Measurements from ENCODE around the gene BSG.
"Not testable (repeated sequence)": the region's sequence is repeated elsewhere in the genome, so short reads cannot be mapped to it uniquely, and the experiment has no call there.

The BSG gene

DNA sequence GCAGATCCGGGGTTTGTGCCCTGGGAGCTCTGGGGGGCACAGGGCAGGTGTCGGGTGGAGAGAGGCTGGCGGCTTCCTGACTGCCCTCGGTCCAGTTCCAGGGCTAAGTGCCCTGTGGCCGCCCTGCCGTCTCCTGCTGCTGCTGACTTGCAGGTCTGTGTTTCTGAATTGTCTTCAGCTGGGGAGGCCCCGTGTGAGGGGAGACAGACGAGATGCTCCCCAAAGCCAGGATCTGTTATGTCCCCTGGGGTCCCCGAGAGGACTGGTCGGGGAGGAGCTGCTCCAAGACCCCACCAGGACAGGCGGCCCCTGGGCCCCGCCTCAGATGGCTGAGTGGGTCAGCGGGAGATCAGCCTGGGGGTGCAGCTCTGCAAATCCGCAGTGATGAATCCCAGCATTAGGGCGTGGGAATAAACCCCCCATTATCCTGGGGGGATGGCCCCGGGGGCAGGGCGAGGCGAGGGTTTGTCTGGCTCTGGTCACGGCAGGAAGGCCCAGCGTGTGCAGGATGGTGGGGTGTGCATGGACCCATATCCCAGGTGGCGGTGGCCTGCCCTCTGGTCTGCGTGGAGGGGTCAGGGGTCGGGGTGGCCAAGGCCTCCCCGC lies 22.0 kb downstream of the BSG start:
- peaks cover 36% of the 10 kb centered on the region for H3K27me3 ChIP-seq (ENCODE audit: insufficient read depth, low read length)

DNA sequence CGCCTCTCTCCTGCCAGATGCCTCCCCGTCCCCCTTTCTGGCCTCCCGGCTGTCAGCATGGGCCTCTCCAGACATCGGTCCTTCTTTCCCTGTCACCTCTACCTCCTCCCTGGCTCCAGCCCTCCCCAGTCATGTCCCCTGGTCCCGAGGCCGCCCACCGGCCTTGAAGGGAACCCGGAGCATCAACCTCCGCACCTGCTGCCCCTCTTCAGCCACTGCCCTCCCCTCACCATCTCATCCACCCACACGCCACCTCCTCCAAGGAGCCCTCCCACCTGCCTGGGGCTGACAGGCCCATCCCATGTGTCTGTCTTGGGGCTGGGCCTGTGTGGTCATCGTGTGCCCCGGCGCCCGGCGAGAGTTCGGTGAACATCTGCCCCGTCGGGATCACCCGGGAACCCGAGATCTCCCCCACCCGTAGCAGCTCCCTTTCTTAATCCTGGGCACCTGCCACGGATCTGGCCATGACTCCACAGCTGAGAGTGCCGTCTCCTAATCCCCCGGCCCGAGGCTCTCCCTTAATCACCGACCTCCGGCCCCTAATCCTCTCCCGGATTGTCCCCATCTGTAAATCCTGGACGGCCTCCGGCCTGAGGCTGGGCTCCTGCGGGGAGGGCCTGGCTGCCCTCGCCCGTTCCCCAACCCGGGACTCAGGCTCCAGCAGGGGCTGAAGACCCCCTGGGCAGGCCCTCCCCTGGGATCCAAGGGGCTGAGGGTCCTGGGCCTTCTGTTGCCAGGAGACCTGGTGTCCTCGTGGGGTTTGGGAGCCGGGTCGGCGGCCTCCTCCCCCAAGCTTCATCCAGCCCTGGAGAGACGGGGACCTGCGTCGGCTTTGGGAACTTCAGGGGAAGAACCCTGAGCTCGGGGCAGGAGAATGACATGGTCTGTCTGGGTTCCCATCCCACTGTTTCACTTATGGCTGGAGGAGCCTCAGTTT lies 23.2 kb downstream of the BSG start:
- no peak overlapping the region for H3K4me3 ChIP-seq (ENCODE audit: low read length)
- no peaks in the 10 kb centered on the region for H3K36me3 ChIP-seq (ENCODE audit: insufficient read depth, low read depth, low read length)
- no peak overlapping the region for H3K27ac ChIP-seq (ENCODE audit: low read length)
- H3K27me3 ChIP-seq (ENCODE audit: insufficient read depth, low read length): peaks cover 30% of the 10 kb centered on the region
- H3K9ac ChIP-seq (ENCODE audit: low read depth, low read length): no peak overlapping the region
- no peaks in the 10 kb centered on the region for H3K9me3 ChIP-seq (ENCODE audit: insufficient read depth, low read depth, low read length)
- no peaks in the 10 kb centered on the region for H3K4me1 ChIP-seq (ENCODE audit: insufficient read depth, low read length)

More for the DNA sequence above, 22.0 kb downstream of the BSG start:
- no peak overlapping the region for H3K4me3 ChIP-seq (ENCODE audit: low read length)
- no peaks in the 10 kb centered on the region for H3K36me3 ChIP-seq (ENCODE audit: insufficient read depth, low read depth, low read length)
- no peak overlapping the region for H3K27ac ChIP-seq (ENCODE audit: low read length)
- H3K9ac ChIP-seq (ENCODE audit: low read depth, low read length): no peak overlapping the region
- no peaks in the 10 kb centered on the region for H3K9me3 ChIP-seq (ENCODE audit: insufficient read depth, low read depth, low read length)
- H3K4me1 ChIP-seq (ENCODE audit: insufficient read depth, low read length): no peaks in the 10 kb centered on the region

DNA sequence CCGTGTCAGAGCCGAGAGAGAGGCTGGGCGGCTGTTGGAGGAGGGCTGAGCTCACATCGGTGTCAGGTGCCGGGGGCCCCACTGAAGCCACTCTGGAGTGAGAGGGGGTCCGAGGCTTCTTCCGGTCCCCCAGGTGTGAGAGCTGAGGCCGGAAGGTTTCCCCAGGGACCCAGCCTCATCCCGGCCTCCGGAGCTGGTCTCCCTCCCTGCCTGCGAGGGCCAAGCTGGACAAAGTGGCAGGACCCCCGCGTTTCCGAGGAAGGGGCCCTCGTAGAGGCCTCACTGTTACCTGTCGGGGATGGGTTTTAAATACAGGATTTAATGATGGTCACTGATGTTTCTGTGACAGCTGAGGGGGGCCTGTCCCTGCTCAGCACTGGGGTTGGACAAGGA lies 23.9 kb downstream of the BSG start:
- Histone ChIP-seq H3K4me3 (ENCODE audit: low read length) (no peak overlapping the region), H3K9me3 (ENCODE audit: insufficient read depth, low read depth, low read length) (no peaks in the 10 kb centered on the region), H3K27ac (ENCODE audit: low read length) (no peak overlapping the region), H3K36me3 (ENCODE audit: insufficient read depth, low read depth, low read length) (no peaks in the 10 kb centered on the region), H3K4me1 (ENCODE audit: insufficient read depth, low read length) (no peaks in the 10 kb centered on the region), H3K27me3 (ENCODE audit: insufficient read depth, low read length) (peaks cover 24% of the 10 kb centered on the region), H3K9ac (ENCODE audit: low read depth, low read length) (no peak overlapping the region)

DNA sequence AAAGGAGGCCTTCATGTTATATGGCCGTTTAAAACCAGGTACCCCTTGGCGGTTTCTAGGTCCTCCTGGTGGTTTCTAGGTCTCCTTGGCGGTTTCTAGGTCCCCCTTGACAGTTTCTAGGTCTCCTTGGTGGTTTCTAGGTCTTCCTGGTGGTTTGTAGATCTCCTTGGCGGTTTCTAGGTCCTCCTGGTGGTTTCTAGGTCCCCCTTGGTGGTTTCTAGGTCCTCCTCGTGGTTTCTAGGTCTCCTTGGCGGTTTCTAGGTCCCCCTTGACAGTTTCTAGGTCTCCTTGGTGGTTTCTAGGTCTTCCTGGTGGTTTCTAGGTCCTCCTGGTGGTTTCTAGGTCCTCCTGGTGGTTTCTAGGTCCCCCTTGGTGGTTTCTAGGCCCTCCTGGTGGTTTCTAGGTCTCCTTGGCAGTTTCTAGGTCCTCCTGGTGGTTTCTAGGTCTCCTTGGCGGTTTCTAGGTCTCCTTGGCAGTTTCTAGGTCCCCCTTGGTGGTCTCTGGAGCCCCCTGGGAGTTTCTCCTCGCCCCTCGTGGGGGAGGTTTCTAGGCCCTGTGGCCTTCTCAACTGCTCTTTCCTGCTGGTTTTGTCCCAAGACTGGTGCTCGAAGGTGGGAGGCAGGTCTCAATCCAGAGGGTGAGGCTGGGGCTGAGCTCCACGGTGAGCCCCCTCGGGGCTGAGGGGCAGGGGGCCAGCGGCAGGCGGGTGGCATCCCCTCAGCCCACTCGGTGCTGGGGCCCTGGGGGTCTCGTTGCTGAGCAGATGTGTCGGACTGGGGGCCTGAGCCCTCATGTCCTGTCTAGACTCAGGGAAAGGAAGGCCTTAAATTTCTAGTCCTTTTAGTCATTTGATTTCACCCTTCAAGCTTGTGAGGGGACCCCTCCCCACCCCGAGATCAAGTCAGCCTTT lies 25.3 kb downstream of the BSG start:
- Histone ChIP-seq H3K4me1 (ENCODE audit: insufficient read depth, low read length) (no peaks in the 10 kb centered on the region), H3K4me3 (ENCODE audit: low read length) (no peak overlapping the region), H3K9me3 (ENCODE audit: insufficient read depth, low read depth, low read length) (no peaks in the 10 kb centered on the region), H3K36me3 (ENCODE audit: insufficient read depth, low read depth, low read length) (no peaks in the 10 kb centered on the region), H3K27ac (ENCODE audit: low read length) (no peak overlapping the region), H3K9ac (ENCODE audit: low read depth, low read length) (no peak overlapping the region), H3K27me3 (ENCODE audit: insufficient read depth, low read length) (peaks cover 10% of the 10 kb centered on the region)

DNA sequence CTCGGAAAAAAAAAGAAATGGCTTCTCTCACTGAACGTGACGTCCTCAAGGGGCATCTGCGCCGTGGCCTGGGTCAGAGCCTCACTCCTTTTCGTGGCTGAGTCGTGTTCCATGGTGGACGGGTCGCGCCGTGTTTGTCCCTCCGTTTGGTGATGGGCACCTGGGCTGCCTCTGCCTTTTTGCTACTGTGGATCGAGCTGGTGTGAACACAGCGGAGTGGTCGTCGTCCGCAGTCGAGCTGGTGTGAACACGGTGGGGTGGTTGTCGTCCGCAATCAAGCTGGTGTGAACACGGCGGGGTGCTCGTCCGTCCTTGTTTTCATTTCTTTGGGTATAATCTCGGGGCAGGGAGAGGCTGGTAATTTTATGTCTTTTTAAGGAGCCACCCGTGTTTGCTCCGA lies 28.9 kb downstream of the BSG start:
- Histone ChIP-seq H3K4me3 (ENCODE audit: low read length) (no peak overlapping the region), H3K9ac (ENCODE audit: low read depth, low read length) (no peak overlapping the region)

DNA sequence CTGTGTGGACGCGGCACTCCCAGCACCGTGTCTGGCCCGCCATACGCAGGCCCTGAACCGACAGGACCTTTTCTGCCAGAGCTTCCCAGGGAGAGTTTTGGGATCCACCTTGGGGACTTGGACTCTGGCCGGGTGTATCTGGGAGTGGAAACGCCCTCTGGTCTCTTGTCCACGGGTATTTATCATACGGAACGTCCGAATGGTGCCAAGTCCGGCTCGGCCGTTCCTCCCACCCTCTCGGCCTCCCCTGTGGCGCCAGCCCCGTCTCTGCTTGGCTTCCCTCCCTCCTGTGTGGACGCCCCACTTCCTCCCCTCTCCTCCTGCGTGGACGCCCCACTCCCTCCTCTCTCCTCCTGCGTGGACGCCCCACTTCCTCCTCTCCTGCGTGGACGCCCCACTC lies 29.4 kb downstream of the BSG start:
- H3K4me1 ChIP-seq (ENCODE audit: insufficient read depth, low read length): no peaks in the 10 kb centered on the region

More for the DNA sequence above, 28.9 kb downstream of the BSG start:
- H3K27ac ChIP-seq (ENCODE audit: low read length): no peak overlapping the region
- no peaks in the 10 kb centered on the region; the same call in 1 of the 2 replicates for H3K9me3 ChIP-seq (ENCODE audit: insufficient read depth, low read depth, low read length)
- H3K27me3 ChIP-seq (ENCODE audit: insufficient read depth, low read length): no peaks in the 10 kb centered on the region
- H3K36me3 ChIP-seq (ENCODE audit: insufficient read depth, low read depth, low read length): no peaks in the 10 kb centered on the region
- no peaks in the 10 kb centered on the region for H3K4me1 ChIP-seq (ENCODE audit: insufficient read depth, low read length)

DNA sequence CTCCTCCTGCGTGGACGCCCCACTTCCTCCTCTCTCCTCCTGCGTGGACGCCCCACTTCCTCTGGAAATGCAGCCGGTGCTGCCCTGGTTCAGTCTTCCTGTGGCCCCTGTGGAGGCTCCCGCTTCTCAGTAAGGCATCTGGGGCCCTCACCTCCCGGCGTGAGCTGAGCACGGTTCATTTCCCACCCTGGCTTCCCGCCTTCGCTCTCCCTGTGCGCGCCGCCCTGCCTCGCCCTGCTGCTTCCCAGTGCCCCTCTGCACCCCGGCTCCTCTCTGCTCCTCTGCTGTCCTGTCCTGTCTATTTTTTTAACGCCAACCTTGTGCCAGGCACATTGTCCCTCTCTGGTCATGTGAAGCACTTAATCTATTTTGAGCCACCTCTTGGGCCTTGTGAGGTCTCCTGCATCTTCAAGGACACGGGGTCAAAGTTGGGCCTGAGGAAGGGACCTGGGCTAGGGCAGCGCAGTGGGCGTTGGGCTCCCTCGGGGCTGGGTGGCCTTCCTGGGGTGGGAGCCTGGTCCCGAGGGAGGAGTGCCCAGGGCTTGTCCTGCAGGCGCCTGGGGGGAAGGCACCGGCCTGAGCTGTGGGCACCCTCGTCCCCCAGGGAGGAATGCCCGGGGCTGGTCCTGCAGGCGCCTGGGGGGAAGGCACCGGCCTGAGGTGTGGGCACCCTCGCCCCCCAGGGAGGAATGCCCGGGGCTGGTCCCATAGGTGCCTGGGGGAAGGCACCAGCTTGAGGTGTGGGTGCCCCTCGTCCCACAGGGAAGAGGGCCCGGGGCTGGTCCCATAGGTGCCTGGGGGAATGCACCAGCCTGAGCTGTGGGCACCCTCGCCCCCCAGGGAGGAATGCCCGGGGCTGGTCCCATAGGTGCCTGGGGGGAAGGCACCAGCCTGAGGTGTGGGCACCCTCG lies 30.2 kb downstream of the BSG start:
- H3K27ac ChIP-seq (ENCODE audit: low read length): no peak overlapping the region
- no peaks in the 10 kb centered on the region for H3K36me3 ChIP-seq (ENCODE audit: insufficient read depth, low read depth, low read length)
- H3K9ac ChIP-seq (ENCODE audit: low read depth, low read length): no peak overlapping the region
- no peaks in the 10 kb centered on the region for H3K4me1 ChIP-seq (ENCODE audit: insufficient read depth, low read length)
- no peaks in the 10 kb centered on the region for H3K27me3 ChIP-seq (ENCODE audit: insufficient read depth, low read length)
- no peak overlapping the region for H3K4me3 ChIP-seq (ENCODE audit: low read length)
- H3K9me3 ChIP-seq (ENCODE audit: insufficient read depth, low read depth, low read length): no peaks in the 10 kb centered on the region; the same call in 1 of the 2 replicates

More for the DNA sequence above, 29.4 kb downstream of the BSG start:
- no peaks in the 10 kb centered on the region; the same call in 1 of the 2 replicates for H3K9me3 ChIP-seq (ENCODE audit: insufficient read depth, low read depth, low read length)
- no peak overlapping the region for H3K4me3 ChIP-seq (ENCODE audit: low read length)
- H3K27ac ChIP-seq (ENCODE audit: low read length): no peak overlapping the region
- no peaks in the 10 kb centered on the region for H3K27me3 ChIP-seq (ENCODE audit: insufficient read depth, low read length)
- H3K36me3 ChIP-seq (ENCODE audit: insufficient read depth, low read depth, low read length): no peaks in the 10 kb centered on the region
- H3K9ac ChIP-seq (ENCODE audit: low read depth, low read length): no peak overlapping the region

DNA sequence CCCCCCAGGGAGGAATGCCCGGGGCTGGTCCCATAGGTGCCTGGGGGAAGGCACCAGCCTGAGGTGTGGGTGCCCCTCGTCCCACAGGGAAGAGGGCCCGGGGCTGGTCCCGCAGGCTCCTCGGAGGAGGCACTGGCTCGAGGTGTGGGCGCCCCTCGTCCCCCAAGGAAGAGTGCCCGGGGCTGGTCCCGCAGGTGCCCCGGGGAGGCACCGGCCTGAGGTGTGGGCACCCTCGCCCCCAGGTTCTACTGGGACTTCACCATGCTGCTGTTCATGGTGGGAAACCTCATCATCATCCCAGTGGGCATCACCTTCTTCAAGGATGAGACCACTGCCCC lies 30.9 kb downstream of the BSG start:
- not testable (repeated sequence) for H3K27ac ChIP-seq (ENCODE audit: low read length); H3K9ac ChIP-seq (ENCODE audit: low read depth, low read length); H3K9me3 ChIP-seq (ENCODE audit: insufficient read depth, low read depth, low read length); H3K4me1 ChIP-seq (ENCODE audit: insufficient read depth, low read length); H3K36me3 ChIP-seq (ENCODE audit: insufficient read depth, low read depth, low read length); H3K4me3 ChIP-seq (ENCODE audit: low read length); H3K27me3 ChIP-seq (ENCODE audit: insufficient read depth, low read length)

DNA sequence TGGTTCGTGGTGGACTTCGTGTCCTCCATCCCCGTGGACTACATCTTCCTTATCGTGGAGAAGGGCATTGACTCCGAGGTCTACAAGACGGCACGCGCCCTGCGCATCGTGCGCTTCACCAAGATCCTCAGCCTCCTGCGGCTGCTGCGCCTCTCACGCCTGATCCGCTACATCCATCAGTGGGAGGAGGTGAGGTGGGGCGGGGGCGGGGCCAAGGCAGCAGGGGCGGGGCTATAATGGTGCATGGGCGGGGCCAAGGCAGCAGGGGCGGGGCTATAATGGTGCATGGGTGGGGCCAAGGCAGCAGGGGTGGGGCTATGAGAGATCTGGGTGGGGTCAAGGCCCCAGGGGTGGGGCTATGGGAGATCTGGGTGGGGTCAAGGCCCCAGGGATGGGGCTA lies 31.4 kb downstream of the BSG start:
- not testable (repeated sequence) for H3K27me3 ChIP-seq (ENCODE audit: insufficient read depth, low read length); H3K4me3 ChIP-seq (ENCODE audit: low read length); H3K9me3 ChIP-seq (ENCODE audit: insufficient read depth, low read depth, low read length); H3K36me3 ChIP-seq (ENCODE audit: insufficient read depth, low read depth, low read length); H3K27ac ChIP-seq (ENCODE audit: low read length); H3K4me1 ChIP-seq (ENCODE audit: insufficient read depth, low read length); H3K9ac ChIP-seq (ENCODE audit: low read depth, low read length)

DNA sequence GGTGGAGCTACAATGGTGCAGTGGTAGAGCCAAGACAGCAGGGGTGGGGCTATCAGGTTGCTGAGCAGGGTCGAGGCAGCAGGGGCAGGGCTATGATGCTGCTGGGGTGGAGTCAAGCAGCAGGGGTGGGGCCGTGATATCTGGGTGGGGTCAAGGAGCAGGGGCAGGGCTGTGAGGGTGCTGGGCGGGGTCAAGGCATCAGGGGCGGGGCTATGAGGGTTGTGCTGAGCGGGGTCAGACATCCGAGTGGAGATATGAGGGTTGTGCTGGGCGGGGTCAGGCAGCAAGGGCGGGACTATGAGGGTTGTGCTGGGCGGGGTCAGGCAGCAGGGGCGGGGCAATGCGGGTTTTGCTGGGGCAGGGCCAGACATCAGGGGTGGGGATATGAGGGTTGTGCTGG lies 32.0 kb downstream of the BSG start:
- Histone ChIP-seq H3K36me3 (ENCODE audit: insufficient read depth, low read depth, low read length) (no peaks in the 10 kb centered on the region), H3K27ac (ENCODE audit: low read length) (no peak overlapping the region), H3K4me1 (ENCODE audit: insufficient read depth, low read length) (no peaks in the 10 kb centered on the region), H3K9ac (ENCODE audit: low read depth, low read length) (no peak overlapping the region), H3K4me3 (ENCODE audit: low read length) (no peak overlapping the region), H3K9me3 (ENCODE audit: insufficient read depth, low read depth, low read length) (no peaks in the 10 kb centered on the region; the same call in 1 of the 2 replicates), H3K27me3 (ENCODE audit: insufficient read depth, low read length) (no peaks in the 10 kb centered on the region)
